HL-60/S4 treated with phorbol 12-myristate 13-acetate at 8.2 ng/mL for 4 days and 3 days (cell line): ENCODE measurements around the gene CAMK4.

Experiments
- in situ Hi-C: fragments of 300-500 bp; cut with MboI; formaldehyde crosslinking; loops from 2 replicates; pipeline ENCODE4 v1.15.0; 2022; ENCODE audit warnings: low sequenced_read_pairs

Gene CAMK4

DNA sequence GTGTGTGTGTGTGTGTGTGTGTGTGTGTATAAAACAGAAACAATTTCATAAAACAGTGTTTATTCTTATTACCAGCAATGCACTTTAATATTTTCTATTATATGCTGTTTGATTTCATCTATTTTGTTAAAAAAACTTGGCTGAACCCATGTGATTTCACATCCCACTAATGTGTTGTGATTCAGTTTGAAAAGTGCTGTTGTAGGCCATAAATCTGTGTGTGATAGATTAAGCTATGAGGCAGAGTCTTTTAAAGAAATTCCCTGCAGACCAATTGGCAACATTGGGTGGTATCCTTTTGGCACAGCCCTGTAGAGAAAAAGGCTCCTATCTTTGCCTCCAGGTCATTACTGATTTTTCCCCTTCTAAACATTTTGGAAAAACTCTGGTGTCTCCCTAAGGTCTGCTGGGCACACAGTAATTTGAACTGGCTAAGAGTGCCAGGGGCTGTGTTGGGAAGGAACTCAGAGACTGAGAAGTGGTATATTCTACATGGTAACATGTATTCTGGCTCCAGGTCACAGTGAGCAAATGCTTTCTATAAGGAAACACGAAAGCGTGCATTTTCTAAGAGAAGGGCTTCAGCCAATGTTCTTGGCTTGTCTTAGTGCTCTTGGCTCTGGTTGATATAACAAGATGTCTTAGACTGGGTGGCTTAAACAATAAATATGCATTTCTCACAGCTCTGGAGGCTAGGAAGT, 4.5 kb downstream of the CAMK4 start:
- in situ Hi-C loops, result no loop called here

DNA sequence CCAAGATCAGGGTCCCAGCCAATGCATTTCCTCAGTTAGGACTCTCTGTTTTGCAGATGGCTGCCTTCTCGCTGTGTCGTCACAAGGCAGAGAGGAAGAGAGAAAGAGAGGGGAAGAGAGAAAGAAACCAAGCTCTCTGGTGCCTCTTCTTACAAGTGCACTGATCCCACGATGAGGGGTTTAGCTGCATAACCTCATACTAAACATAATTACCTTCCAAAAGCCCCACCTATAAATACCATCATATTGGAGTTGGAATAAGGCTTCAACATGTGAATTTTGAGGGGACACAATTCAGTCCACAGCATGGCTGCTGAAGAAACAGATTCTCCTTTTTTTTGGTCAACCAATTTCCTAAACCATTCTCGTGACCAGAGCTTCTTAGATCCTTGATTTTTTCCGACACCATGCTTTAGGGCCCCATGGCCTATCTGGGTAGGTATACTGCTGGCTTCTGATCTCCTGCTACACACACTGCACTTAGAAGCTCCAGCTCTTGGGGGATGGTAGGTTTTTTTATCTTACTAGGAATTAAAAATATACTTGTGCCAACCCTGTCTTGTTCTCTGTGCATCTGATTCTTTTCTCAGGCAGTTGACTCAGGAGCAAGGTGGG, 5.1 kb downstream of the CAMK4 start:
- in situ Hi-C loops, result no loop called here

DNA sequence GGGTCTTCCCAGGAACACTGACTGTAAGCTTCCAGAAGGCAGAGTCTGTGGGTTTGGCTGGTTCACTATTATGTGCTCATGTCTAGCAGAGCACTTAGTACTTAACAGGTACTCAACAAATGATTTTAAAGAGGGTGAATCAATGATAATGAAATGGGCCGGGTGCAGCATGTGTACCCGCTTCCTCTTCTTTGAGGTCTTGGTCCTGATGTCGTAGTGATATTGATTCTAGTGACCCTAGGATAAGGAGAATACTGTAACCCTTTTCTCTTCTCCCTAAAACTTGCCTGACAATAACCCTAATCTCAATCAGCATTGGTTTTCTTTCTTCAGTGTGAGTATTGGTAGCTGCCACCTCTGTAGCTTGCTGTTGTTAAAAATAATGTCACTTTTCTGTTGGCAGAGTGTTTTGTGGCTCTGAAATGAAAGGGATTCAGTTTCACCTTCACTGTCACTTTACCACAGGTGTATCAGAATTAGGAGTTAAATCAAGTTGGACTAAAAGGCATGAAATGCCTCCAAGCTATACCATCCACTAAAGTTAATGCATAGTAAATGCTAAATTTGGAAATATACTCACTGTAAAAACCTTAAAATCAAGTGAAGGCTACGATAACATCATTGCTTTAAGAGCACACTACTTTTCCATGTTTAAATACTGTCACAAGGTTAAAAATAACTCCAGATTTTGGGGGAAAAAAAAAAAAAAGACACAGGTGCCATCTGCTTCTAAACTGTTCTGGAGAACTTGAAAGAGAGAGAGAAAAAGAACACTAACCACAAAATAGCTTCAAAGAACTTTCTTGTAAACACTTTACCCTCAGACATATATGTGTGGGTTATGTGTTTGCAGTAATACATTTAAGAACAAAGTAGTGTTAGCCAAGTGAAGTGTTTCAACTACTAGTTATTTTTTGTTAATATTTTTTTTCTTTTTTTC, 6.0 kb downstream of the CAMK4 start:
- in situ Hi-C loops, result no loop called here

DNA sequence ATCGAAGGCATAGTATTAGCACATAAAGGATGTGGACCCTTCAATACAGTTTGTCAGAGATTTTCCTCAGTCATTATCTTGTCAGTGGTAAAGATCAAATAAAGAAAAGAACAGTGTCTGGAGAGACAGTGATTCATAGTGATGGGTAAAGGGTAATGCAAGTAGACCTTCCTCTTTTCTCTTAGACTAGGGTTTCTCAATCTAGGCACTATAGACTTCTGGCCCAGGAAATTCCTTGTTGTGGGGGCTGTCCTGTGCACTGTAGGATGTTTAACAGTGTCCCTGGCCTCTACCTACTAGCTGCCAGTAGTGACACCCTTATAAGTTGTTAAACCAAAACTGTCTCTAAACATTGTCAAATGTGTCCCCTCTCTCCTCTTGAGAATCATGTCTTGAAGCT, 6.9 kb downstream of the CAMK4 start:
- in situ Hi-C loops, result no loop called here

DNA sequence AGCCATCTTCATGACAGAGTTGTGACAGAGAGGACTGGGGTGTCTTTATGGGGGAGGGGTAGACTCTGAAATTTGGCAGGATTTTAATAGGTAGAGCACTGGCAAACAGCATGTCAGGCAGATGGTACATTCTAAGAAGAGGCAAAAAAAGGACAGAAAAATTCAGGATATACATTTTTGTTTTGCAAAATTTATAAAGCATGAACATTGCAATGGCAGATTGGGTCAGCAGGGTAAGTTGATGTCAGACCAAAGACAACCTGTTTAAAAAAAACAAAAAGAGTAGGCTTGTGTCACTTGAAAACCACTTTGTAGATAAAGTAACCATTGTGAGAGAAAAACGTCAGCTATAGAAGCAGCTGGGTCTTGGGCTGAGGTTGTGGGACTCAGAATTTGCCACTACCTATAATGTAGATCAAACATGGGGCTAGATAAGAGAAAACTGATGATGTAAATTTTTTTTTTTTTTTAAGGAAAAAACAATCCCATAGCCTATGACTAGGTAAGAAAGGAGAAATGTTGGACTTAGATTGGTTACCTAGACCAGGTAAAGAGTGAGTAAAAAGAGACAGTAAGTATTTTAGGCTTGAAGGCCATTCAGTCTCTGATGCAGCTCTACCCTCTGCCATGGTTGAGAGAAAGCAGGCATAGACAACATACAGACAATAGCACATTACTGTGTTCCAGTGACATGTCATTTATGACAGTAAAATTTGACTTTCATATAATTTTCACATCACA, 8.3 kb downstream of the CAMK4 start:
- in situ Hi-C loops, result no loop called here

DNA sequence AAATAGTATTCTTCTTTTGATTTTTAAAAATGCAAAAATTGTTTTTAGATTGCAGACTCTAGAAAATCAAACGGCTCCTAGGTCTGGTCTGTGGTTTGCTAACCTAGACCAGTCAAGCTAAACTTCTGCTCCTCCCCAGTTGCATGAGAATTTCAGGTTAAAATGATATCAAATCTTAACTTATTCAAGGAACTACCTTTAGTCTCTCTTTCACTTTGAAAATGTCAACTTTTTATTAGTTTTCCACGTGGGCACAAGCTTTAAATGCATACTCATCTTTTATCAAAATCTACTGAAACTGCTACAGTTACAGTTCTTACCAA, 8.8 kb downstream of the CAMK4 start:
- in situ Hi-C loops, result no loop called here

DNA sequence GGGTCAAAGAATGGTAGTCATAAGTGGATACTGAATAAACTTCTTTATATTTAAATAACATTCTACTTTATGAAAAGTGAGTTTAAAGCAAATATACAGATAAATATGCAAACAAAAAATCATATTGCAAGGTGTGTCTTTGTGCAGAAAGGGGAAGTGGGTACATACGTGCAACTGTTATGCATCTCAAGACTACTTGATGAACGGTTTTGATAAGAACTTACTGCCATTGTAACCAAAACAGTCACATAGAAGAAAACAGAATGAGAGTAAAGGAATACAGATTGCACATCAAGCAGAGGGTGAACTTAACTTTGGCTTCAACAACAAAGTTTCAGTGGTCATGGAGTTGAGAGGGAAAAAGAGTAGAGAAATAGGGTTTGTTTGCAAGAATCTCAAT, 9.9 kb downstream of the CAMK4 start:
- in situ Hi-C loops, result no loop called here

DNA sequence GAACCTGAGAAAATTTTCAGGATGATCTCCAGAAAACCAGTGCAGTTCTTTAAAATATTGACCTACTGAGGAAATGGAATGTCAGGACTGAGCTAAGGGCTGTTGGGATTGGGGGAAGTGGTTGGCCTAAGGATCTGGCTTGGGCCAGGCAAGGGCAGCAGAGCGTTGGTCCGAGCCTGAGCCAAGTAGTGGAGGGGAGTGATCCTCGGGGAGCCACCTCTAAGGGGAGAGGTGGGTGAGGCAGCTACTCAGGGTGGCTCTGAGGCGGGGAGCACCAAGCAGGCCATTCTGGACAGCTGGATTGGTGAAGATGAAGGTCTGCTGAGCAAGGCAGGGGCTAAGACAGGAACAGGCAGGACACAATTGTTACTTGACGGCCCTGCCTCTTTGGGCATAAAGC, 11.5 kb downstream of the CAMK4 start:
- in situ Hi-C loops, result no loop called here

DNA sequence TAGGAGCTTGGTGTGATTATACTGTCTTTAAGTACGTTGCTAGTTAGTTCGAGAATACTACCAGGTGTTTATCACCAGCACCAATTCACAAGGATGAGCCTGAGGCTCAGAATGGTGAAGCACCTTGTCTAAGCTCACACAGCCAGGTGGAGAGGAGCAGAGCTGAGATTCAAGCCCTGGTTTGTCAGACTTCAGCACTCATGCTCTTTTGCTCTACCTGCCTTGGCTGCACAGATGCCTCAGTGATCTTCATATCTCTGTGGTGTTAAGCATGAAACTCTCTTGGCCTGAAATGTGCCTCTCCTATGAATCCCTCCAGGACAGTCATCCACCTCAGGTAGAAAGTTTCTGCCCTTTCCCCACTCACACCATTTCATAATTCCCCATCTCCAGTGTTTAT, 12.2 kb downstream of the CAMK4 start:
- in situ Hi-C loops, result no loop called here

DNA sequence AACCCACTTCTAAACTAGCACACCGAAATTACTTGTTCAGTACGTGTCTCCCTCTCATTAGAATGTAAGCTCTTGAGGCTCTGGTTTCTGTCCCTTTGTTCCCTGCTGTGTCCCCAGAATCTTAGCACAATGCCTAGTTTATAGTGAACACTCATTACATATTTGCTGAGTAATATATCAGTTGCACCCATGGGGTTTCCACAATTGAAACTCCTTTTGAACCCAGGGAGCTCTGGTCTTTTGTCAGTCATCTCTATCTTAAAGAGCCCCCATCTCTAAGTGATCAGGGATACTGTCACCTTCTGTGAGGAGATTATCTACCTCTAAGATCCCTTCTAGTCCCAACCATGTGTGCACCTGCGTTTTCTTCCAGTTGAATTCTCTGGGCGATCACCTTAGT, 12.8 kb downstream of the CAMK4 start:
- in situ Hi-C loops, result no loop called here

DNA sequence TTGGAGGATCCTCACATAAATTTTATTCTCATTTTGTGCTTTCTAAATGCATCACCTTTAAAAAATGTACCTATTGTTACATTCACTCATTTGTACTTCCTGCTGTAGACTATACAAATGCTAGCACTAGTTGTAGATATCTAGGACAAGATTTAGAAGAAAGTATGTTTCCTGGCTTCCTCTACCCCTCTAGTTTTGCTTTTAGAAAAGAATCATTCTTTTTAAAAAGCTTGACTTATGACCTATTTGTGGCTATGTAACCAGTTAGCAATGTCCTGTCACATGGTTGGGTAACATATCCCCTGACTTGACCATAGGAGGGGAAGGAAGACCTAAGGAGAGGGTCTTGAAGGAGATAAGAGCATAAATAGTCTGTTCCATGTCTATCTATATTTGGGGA, 13.3 kb downstream of the CAMK4 start:
- in situ Hi-C loops, result no loop called here

DNA sequence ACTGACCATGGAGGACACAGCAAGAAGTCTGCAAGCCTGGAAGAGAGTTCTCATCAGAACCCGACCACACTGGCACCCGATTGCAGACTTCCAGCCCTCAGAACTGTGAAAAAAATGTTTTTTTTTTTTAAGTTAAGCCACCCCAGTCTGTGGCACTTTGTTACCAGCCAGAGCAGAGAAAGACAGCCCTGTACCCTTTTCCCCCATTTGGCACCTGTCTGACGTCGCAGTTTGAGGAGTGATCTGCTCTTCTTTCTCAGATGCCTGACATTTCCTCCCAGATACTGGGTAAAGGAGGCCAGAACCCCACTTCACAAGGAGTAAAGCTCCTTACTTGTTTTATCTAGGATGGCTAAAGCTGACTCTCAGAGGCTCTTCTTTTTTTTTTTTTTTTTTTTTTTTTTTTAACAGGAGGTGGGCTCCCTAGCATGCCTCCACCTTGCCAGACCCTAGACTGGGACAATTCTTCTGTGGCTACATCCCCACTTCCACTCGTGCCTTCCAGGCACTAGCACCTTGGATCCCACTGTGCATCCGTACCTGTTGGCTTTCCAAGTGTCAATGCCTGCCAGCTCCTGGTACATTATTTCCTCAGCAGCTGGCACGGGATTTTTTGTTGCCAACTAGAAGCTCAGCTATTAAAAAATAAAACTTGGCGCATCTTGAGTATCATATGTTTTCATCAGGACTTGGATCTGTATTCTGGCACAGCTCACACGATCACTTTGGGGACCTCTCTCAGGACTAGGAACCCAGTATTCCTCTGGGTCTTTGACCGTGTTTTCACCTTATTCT, 14.4 kb downstream of the CAMK4 start:
- in situ Hi-C loops, result no loop called here

DNA sequence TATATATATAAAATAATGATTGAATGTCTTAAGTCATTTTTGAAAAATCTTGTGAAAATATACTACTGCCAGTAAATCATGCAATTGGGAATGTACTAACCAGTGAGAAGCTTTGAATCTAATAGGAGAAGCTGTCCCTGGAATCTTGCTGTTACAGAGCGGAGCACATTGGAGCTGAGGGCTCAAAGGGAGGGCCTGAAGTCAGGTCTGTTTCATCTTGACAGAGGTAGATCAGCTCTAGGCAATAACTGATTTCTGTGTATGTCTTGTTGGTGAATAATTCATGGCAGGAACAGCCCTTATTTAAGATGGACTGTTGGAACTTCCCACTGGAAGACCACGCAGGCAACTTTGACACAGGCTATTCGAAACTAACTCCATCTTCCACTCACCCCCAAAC, 17.5 kb downstream of the CAMK4 start:
- in situ Hi-C loops, result no loop called here

DNA sequence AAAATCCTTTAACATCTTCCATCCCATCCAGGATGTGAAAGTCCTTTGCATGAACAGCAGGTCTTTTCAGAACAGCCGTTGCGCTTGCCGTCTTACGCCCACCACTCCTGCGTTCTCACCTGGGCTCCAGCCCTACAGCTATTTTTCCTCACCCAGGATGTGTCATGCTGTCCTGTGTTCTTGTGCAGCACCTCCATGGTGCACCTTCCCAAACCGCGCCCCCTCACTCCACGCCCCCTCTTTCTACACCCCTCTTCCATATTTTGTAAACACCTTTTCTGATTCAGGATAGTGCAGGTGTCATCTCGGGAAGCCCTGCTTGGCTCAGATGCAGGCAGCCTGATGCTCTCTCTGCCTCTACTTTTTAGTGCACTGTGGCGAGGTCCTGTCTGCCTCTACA, 18.4 kb downstream of the CAMK4 start:
- in situ Hi-C loops, result no loop called here

DNA sequence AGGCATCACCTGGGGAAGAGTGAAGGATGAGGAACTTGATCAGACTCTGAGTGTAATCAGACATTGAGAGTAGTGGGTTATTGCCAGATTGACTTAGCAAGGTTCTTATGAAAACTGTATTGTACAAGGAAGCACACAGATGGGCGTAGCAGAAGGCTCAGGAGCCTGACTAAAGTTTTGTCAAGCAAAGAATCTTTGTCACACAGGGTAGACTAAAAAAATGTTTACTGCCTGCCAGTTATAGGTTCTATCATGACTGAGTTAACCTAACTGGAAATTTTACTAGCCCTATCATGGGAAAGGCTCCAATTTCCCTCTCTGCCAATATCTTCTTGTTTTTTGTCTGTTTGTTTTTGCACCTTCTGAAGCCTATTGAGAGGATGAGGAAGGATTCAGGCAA, 19.1 kb downstream of the CAMK4 start:
- in situ Hi-C loops, result no loop called here

DNA sequence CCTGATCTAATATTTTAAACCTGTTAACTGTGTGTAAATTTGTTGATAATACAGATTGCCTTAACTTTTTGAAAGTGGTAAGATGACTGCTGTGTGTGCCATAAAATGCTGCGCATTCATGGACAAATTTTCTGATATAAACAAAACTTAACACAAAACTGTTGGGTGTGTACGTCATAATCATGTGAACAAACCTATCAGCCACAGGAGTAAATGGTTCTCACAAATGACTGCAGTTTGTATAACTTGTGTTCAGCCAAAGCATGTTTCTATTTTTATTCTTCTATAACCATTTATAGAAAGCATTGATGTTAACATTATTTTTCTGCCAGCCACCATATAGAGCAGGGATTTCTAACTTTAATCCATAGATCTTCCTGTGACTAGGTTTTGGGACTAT, 21.5 kb downstream of the CAMK4 start:
- in situ Hi-C loops, result no loop called here

DNA sequence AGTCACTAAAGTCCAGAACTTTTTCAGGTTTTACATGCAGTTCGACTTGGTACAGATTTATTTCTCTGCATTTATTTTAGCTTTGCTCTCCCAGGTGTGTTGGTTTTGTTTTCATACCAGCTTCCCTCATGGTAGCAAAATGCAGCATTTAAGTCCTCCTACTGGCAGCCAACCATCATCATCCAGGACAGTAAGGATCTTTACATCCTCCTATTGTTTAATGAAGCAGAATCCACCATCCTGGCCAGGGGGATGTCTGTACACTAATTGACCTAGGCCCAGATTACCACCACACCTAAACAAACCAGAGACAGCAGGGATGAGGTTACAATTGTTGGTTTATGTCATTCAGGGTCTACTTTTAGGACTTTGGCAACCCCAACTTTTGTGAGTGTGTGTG, 22.3 kb downstream of the CAMK4 start:
- in situ Hi-C loops, result no loop called here

DNA sequence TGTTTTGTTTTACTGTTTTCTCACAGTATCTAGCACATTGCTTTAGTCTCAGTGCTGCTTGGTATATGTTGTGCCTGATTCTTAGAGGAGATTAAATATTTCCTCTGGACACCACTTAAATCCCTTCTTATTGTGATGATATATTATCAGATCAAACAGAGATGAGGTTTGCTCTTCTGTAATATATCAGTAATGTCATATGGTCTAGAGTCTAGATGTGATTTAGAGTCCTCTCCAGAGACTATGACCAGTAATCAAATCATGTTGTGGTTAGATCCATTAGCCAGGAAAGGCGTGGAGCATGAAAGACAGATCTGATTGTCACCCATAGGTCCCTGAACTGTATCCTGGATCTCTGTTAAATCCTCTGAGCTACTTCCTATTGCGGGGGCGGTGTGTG, 24.4 kb downstream of the CAMK4 start:
- in situ Hi-C loops, result no loop called here

DNA sequence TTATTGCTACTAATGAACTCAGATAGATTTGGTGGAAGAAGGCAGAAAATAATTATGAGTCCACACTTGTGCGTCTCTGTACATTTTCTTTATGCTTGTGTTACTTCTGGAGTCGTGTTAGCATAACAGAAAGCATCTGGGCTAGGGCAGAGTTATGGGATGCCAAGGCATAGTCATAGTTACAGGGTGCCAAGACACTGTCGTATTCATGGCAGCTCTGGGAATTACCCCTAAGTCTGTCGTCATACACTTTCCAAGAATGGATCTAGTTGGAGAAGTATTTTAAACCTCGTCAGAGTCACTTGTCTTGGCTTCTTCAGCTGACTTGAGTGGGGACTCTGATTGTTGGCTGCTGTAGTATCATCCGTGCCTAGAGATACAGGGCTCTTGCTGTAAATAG, 27.7 kb downstream of the CAMK4 start:
- in situ Hi-C loops, result no loop called here

DNA sequence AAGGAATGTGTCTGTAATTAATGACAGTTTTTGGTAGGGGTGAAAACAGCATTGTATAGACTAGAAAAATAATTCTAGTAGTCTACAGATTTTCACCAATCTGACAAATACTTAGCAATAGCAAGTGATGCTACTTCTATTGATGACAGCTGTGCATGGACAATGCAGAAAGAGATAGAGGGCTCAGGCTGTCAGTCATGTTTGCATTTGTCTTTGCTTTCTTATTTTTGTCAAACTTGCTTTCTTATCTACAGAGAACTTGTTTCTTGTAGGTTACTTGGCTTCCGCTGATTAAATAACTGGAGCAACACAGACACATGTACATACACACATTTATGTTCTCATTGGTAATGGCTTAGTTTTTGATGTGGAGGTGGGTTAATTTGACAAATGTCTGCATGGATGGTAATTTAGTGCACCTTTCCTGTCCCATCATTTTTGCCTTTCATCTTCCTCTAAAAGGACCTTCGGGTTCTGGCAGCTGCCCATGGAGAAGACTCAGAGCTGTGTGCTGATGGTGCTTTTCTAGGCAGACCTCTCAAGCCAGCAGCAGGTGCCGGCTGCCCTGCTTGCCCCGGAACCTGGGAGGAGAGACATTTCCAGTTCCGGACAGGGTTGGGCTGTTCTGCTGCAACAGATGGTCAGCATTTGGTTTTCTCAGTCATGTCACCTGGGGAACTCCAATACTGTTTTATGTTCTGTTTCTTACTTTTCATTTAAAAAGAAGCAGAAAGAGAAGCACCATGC, 28.8 kb downstream of the CAMK4 start:
- in situ Hi-C loops, result no loop called here
